OCI-LY1 (cell line): Measurements from ENCODE around the gene SRD5A3.

ENCODE experiments used
- EZH2 ChIP-seq: fragments of 200-600 bp; sonication (generic), shearing (Covaris generic); IDR thresholded peaks from 2 replicates; pipeline ENCODE4 v1.8.0; 2017; ENCODE audit warnings: borderline replicate concordance, mixed run types, mild to moderate bottlenecking, antibody characterized with exemption, low read length, moderate library complexity, mixed read lengths
- TF ChIP-seq, protein P1 (sequence below): fragments of 200-600 bp; sonication (generic), shearing (Covaris generic); IDR thresholded peaks from 2 replicates; pipeline ENCODE4 v1.5.1; 2017; ENCODE audit warnings: mild to moderate bottlenecking, antibody characterized with exemption, low read length, moderate library complexity, mixed read lengths

DNA sequence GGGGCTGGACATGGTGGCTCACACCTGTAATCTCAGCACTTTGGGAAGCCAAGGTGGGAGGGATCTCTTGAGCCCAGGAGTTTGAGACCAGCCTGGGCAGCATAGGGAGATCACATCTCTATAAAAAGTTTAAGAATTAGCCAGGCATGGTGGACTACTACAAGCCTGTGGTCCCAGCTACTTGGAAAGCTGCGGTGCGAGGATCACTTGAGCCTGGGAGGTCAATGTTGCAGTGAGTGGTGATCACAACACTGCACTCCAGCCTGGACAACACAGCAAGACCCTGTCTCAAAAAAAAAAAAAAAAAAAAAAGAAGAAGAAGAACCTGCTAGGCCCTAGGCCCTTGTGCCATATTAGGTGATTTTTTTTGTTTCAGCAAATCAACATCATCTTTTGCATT lies 12.2 kb downstream of the SRD5A3 start:
- TF ChIP-seq, protein P1, sequence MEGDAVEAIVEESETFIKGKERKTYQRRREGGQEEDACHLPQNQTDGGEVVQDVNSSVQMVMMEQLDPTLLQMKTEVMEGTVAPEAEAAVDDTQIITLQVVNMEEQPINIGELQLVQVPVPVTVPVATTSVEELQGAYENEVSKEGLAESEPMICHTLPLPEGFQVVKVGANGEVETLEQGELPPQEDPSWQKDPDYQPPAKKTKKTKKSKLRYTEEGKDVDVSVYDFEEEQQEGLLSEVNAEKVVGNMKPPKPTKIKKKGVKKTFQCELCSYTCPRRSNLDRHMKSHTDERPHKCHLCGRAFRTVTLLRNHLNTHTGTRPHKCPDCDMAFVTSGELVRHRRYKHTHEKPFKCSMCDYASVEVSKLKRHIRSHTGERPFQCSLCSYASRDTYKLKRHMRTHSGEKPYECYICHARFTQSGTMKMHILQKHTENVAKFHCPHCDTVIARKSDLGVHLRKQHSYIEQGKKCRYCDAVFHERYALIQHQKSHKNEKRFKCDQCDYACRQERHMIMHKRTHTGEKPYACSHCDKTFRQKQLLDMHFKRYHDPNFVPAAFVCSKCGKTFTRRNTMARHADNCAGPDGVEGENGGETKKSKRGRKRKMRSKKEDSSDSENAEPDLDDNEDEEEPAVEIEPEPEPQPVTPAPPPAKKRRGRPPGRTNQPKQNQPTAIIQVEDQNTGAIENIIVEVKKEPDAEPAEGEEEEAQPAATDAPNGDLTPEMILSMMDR: no peak
- TF ChIP-seq EZH2: no peak
